ENCODE results near the gene ITGB3. TPM values are rescaled to one million over a fixed set of nuclear protein-coding genes. Genes with fewer than 3 reads are reported as not detected.
A peak's percentile ranks its signal among the peaks of the same experiment; 100 is the strongest.

Gene ITGB3
- total RNA-seq, 4 donors from 2014 or later, result 102 to 260 (median 149) TPM

GRCh38 chr17:47290870-47291241 is 37.2 kb downstream of the ITGB3 start:
- H3K36me3 ChIP-seq, result peaks cover 27 to 47% of the 10 kb centered on the region in 2 donors
- no peak for DNase-seq
- peaks cover 29 to 52% of the 10 kb centered on the region in 2 donors for H3K4me1 ChIP-seq
- H3K27ac ChIP-seq, result peak overlapping the region in 2 of 3 donors; percentile 89 to 99
- no peak for TF ChIP-seq POLR2A (IDR thresholded peaks at IDR 0.05)
- TF ChIP-seq CTCF (IDR thresholded peaks at IDR 0.05), result no peak
- H3K4me3 ChIP-seq (replicated peaks in 1 of 3), result no peak overlapping the region
- no peaks in the 10 kb centered on the region for H3K9me3 ChIP-seq
- 85 to 86% methylated on average over 5 of the region's 5 CpGs for WGBS, 2 donors
- intact Hi-C loops (cut with DNase I), result no loop called here
- no peaks in the 10 kb centered on the region for H3K27me3 ChIP-seq

DNA sequence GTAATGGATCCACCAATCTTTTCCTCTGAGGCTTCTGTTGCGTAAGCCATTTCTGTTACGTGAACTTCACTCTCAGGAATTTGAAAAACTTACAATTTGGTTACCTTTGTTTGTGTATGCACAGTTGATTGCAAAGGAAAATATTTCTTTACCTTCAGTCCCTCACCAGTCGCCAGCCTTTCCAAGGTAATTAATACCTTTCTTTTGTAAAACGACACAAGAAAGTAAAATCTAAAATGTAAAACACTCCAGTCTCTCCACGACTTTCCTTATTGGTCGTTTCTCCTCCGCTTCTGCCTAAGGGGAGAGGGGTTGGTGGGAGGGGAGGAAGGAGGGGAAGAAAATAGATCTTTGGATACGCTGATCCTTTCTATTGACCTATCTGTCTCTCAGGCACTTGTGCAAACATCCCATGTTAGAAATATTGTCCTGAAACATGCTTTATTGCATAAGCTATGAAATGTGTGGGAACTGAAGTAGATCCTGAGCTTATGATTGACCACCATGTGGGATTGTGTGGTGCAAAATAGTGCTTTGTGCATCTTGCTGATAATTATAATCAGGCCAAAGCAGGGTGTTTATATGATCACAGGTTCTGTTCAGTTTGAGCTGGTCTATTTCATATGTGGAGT is 37.7 kb downstream of the ITGB3 start:
- no peak for TF ChIP-seq POLR2A (IDR thresholded peaks at IDR 0.05)
- TF ChIP-seq CTCF (IDR thresholded peaks at IDR 0.05), result no peak
- no peak for DNase-seq
- no peak overlapping the region for H3K4me3 ChIP-seq (replicated peaks in 1 of 3)
- WGBS, 2 donors, result 83 to 88% methylated on average over 8 of the region's 8 CpGs
- intact Hi-C loops (cut with DNase I), result no loop called here
- H3K4me1 ChIP-seq, result peaks cover 26 to 50% of the 10 kb centered on the region in 2 donors
- peak overlapping the region in 2 of 3 donors; percentile 89 to 99 for H3K27ac ChIP-seq
- peaks cover 27 to 47% of the 10 kb centered on the region in 2 donors for H3K36me3 ChIP-seq
- no peaks in the 10 kb centered on the region for H3K27me3 ChIP-seq
- no peaks in the 10 kb centered on the region for H3K9me3 ChIP-seq

- WGBS, 2 donors, result 97% methylated on average over 6 to 8 of the region's 14 CpGs
- H3K4me3 ChIP-seq (replicated peaks in 1 of 3), result no peak overlapping the region
- no peak overlapping the region for H3K27ac ChIP-seq
- intact Hi-C loops (cut with DNase I), result no loop called here
- no peaks in the 10 kb centered on the region for H3K9me3 ChIP-seq
- peaks cover 27 to 47% of the 10 kb centered on the region in 2 donors for H3K36me3 ChIP-seq
- peaks cover 18 to 46% of the 10 kb centered on the region in 2 donors for H3K4me1 ChIP-seq
- no peaks in the 10 kb centered on the region for H3K27me3 ChIP-seq
- TF ChIP-seq CTCF (IDR thresholded peaks at IDR 0.05) (no peak), POLR2A (IDR thresholded peaks at IDR 0.05) (no peak)
- DNase-seq, result no peak
Observed at GRCh38 chr17:47292206-47292605, 38.6 kb downstream of the ITGB3 start.

GRCh38 chr17:47295037-47295873 is 41.6 kb downstream of the ITGB3 start:
- intact Hi-C loops (cut with DNase I), result no loop called here
- Histone ChIP-seq H3K4me3 (replicated peaks in 1 of 3) (no peak overlapping the region), H3K4me1 (peaks cover 17 to 36% of the 10 kb centered on the region in 2 donors), H3K36me3 (peaks cover 24 to 34% of the 10 kb centered on the region in 2 donors), H3K27ac (peak overlapping the region; percentile 75 to 89 (median 83)), H3K9me3 (no peaks in the 10 kb centered on the region), H3K27me3 (no peaks in the 10 kb centered on the region)
- 76 to 84% methylated on average over 8 to 11 of the region's 14 CpGs for WGBS, 2 donors
- TF ChIP-seq CTCF (IDR thresholded peaks at IDR 0.05), result no peak
- DNase-seq, result no peak

DNA sequence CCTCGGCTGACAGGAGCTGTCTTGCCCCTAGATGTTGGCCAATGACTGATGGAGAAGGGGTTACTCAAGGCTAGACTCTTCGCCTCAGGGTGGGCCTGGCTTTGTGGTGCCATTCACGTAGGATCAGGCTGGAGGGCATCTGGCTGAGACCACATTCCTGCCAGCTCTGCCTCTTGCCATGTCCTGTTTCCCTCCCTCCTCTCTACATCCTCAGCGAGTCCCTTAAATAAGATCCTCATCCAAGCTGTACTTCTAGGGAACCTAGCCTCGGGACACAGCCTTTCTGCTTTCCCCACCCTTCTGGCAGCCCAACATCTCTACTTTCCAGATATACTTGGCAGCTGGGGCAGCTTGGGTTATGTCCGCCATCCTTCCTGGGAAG is 42.2 kb downstream of the ITGB3 start:
- peaks cover 17 to 36% of the 10 kb centered on the region in 2 donors for H3K4me1 ChIP-seq
- no peak overlapping the region for H3K4me3 ChIP-seq (replicated peaks in 1 of 3)
- intact Hi-C loops (cut with DNase I), result no loop called here
- no peak for TF ChIP-seq CTCF (IDR thresholded peaks at IDR 0.05)
- no peak for TF ChIP-seq POLR2A (IDR thresholded peaks at IDR 0.05)
- no peaks in the 10 kb centered on the region for H3K27me3 ChIP-seq
- WGBS, 2 donors, result 82 to 83% methylated on average over 6 of the region's 6 CpGs
- peak overlapping the region; percentile 75 to 89 (median 83) for H3K27ac ChIP-seq
- DNase-seq, result no peak
- peaks cover 24 to 34% of the 10 kb centered on the region in 2 donors for H3K36me3 ChIP-seq
- H3K9me3 ChIP-seq, result no peaks in the 10 kb centered on the region

Measured in thyroid gland (tissue), 4 donors.